HG02610 (cell line): Measurements from ENCODE around the gene MCM6.
A peak's percentile ranks its signal among the peaks of the same experiment; 100 is the strongest.
"Not testable (repeated sequence)": the region's sequence is repeated elsewhere in the genome, so short reads cannot be mapped to it uniquely, and the experiment has no call there.

Source experiments
- ATAC-seq: cut with Tn5 transposase; IDR thresholded peaks from one replicate; pipeline ENCODE4 v1.9.1; 2021; ENCODE audit warnings: mild to moderate bottlenecking, moderate library complexity; ENCODE audit not compliant: unreplicated experiment

The MCM6 gene

DNA sequence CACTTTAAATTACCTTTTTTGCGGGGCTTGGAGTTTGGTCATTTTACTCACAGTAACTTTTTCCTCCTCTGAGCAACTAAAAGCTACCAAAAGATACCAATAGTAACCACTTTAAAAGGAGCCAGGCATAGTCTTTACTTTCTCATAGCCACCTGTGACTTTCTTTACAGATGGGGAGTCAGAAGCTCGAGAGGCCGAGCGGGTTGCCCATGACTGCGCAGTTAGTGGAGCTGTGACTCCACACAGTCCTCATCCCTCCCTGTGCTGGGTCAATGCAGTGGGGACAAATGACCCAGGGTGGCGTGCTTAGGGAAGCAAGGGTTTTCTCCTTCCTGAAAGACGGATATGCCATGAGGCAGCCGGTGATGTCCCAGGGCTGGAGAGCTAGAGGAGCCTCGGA, 51.1 kb downstream of the MCM6 start:
- no peak for ATAC-seq

DNA sequence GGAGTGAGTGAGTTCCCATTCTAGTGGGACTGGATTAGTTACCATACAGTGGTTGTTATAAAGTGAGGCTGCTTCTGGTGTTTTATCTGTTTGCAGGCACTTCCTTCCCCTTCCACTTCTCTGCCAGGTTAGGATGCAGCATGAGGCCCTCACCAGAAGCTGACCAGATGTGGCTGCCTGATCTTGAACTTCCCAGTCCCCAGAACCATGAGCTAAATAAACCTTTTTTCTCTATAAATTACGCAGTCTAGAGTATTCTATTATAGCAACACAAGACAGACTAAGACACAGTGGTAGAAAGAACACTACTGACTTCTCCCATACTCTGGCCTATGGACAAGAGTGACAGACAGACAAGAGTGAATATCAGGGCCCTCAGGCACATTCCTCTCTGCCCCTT, 53.4 kb downstream of the MCM6 start:
- ATAC-seq, result no peak

DNA sequence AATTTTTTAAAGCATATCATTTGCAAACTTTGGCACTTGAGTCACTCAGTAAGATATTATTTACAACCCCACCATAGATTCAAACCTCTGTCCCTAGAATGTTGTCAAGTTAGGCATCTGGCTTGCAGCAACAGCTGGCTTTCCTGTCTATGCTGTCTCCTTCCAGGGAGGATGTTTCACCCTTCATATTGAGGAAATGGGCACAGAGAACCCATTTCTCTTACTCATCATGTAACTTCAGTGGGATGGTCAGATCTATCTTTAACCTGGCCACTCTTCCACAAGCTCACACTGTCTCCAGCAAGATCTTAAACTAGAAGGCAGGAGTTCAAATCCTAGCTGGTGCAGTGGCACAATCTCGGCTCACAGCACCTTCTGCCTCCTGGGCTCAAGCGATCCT, 55.1 kb downstream of the MCM6 start:
- no peak for ATAC-seq

DNA sequence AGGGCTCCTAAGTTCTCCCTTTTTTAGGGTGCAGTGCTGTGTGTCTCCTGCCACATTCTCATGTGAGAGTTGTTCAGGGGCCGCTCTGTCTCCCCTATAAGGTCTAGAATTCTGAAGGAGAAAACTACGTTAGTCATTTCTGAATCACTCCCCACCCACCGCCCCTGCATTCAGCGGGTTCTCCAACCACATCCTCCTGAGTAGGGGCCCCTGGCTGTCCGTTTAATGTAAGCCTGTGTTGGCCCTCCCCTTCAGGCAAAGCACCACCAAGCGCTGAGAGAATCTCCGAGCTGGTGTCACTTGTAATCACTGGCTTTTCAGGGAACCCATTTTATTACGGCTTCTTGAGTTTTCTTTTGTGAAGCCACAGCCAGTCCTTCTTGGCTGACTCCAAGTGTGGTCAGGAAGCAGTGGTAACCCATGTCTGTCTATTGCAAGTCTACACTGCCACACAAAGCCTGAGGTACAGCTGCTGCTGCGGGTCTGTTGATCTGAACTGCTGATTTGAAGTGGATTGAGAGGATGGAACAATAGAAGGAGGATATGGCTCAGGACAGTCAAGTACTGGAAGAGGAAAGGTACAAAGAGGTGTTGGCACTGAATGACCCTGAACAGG, 56.1 kb downstream of the MCM6 start:
- ATAC-seq, result peak; percentile 91

DNA sequence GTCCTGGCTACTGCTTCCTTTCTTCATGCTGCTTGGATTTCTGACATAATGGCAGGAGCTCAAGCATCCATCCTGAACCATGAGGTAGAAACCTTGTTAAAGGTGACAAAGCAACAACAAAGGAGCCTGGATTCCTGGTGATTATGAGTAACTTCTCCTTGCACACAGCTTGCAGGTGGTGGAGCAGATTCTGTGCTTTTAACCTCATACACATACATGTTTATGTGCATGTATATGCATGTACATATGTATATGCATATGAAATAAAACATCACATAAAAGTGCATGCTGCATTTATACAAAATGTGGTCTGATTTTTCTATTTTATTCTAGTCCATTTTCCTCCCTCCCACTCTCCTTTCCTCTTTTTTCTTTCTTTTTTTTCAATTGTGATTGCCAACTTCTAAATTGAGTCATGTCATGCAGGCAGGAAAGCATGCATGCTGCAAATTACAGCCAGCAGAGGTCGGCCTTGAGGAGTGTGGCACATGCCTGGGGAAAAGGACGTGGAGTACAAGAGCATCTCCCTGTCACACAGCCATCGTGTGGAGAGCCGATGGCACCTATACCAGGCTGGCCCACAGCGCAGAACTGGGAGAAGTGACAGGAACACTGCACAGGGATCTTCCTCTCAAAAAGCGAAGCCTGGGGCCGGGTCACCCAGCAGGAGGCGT, 57.2 kb downstream of the MCM6 start:
- no peak for ATAC-seq

DNA sequence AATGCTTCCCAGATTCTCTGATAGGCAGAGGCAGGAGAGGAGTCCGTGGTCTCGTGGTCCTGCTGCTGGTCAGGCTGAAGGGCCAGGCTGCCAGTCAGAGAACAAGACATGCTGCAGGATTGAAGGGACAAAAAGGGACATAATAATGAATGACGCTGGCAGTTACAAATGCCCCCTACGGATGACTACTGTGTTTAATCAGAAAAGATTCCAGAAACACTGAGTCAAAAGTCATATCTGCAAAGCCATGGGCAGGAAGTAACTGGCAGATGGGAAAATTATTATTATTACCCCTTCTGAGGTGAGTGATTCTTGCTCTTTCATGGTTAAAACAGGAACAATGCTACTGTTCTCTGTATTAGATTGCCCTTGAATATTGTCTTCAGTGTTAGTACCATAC, 58.3 kb downstream of the MCM6 start:
- no peak for ATAC-seq

DNA sequence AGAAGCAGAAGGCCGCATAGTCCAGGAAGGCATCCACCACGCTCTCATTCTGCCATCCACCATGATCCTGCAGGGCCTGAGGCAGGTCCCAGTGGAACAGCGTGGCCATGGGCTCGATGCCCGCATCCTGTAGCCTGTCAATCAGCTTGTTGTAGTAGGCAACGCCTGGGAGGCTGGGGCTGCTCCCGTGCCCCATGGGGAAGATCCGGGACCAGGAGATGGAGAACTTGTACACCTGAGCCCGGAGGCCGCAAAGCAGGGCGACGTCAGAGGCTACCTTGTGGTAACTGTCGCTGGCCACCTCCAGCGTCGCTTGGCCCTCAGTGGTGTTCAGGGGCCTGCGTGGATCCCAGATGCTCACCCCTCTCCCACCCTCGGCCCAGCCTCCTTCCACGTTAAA, 58.8 kb downstream of the MCM6 start:
- no peak for ATAC-seq

DNA sequence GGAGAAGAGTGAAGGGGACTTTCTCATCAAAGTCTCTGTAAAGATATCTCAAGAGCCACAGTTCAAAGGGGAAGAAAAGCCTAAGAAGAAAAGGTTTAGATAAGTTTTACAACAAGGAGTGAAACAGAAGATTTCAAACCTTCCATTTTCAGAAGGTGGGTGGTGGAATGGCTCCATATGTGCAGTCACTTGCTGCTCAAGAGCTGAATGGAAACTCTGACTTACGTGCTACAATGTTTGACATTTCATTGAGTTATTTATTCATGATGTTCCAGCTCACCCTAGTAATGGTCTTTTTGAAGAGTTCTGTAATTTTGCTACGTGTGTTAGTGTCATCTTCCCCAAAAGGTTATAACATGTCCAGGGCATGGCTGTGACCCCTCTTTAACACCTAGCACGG, 61.0 kb downstream of the MCM6 start:
- no peak for ATAC-seq

DNA sequence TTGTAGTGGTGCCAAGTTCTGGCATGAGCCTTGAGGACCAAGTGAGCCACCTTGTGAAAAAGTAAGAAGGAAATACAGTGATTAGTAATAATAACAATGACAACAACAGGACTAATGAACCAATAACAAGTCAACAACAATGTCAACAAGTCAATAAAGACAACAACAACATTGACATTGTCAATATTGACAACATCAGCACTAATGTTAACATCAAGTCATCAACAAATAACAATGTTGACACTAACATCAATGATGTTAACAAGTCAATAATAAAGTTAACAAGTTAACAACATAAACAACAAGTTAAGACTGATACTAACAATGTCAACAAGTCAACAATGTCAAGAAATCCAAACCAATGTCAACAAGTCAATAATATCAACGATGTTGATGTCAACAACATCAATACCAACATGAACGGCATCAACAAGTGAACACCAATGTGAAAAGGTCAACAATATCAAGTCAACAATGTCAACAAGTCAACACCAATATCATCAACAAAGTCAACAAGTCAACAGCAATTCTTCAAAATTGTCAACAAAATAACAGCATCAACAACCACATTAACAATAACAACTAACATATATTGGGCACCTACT, 63.2 kb downstream of the MCM6 start:
- ATAC-seq, result no peak

DNA sequence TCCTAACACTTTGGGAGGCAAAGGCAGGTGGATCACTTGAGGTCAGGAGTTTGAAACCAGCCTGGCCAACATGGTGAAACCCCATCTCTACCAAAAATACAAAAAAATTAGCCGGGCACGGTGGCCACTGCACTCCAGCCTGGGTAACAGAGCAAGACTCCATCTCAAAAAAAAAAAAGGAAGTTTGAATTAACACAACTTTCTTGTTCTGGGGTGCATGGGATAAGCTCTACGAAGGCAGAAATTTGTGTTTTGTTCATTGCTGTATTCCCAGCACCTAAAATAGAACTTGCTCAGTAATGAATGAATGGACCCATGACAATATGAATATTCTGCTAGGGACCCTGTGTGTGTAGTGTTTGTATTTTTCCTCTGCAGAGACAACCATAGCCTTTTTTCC, 68.4 kb downstream of the MCM6 start:
- not testable (repeated sequence) for ATAC-seq

DNA sequence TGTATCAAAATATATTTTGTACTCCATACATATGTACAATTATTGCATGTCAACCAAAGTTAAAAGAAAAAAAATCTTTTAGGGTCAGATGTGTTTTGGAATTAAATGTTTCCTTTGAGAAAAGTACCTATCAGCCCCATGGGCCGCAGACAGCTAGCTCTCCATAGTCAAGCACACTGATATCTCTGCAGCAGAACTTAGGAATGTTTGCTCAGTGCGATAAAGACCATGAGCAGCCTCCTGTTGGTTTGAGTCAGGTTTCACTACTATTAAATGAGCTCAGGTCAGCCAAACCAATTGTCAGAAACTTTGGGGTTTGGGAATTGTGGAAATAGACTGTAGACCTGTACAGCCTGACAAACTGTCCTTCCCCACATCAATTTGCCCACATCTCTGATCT, 73.0 kb downstream of the MCM6 start:
- no peak for ATAC-seq

DNA sequence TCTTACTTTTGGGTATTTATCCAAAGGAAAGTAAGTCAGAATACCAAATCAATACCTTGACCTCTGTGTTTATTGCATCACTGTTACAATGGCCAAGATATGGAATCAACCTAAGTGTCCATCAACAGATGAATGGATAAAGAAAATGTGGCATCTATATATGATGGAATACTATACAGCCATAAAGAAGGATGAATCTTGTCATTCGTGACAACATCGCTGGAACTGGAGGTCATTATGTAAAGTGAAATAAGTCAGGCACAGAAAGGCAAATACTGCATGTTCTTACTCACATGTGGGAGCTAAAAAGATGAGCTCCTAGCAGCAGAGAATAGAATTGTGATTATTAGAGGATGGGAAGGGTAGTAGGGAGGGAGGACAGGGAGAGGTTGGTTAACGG, 73.9 kb downstream of the MCM6 start:
- ATAC-seq, result no peak

DNA sequence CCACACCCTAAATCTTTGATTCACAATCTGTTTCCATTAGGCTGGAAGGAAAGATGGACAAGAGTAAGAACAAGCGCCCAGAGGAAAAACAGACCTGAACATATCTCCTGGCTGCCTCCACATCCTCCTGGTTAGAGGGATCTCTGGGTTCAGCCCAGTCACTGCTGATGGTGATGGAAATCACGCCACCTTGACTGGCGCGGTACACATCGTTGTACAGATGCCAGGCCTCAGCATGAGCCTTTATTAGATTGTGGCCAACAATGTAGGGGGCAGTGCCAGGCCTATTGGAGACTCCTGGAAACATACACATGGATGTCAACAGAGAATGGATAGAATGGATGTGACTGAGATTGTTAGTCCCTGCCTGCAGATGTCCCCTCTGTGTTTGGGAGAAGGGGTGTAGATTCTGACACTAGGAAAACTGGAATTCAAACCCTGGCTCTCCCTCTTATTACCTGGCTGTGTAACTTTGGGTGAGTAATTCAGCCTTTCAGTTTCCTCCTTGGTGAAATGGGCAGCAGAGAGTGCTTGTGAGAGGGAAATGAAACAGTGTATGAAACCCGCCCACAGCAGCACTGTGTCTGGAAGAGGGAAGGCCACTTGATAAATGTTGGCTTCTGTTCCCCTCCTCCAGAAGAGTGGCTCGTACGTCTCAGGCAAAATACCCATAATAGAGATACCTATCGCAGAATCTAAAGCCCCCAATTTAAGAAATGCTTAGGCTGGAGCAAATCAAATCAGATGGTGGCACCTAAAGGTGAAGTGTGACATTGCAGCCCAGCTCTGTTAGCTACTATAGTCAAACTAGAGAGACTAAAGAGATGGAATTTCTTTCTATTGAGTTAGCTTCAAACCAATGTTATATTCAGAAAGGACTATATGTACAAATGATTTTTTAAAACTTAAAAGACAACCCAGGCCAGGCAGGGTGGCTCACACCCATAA, 75.5 kb downstream of the MCM6 start:
- ATAC-seq, result no peak

DNA sequence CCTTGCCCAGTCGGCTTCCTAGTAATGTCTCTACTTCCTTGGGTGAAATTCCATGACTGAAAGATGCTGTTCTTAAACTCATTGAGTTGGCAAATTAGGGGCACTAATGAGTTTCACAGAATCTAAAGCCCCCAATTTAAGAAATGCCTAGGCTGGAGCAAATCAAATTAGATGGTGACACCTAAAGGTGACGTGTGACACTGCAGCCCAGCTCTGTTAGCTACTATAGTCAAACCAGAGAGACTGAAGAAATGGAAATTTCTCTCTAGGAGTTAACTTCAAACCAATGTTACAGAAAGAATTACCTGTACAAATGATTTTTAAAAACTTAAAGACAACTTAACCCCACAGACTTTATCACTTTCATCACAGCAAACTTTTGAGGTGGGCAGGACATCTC, 76.5 kb downstream of the MCM6 start:
- no peak for ATAC-seq

DNA sequence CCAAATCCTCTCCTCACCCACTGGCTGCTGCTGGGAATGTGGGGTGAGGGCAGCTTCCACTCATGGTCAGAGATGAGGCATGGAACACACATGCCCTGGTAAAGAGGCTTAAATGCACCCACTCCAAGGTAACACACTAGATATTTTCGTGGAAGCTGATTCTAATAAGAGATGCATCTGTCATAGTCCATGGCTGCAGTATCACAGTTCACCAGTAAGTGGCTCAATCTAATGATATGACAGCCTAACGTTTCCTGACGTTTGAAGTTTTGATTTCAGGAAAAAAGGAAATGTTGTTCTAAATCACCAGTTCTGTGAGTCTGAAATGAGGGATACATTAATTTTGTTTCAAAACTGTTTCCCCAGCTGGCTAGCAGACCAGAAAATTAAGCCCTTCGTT, 77.5 kb downstream of the MCM6 start:
- ATAC-seq, result no peak

DNA sequence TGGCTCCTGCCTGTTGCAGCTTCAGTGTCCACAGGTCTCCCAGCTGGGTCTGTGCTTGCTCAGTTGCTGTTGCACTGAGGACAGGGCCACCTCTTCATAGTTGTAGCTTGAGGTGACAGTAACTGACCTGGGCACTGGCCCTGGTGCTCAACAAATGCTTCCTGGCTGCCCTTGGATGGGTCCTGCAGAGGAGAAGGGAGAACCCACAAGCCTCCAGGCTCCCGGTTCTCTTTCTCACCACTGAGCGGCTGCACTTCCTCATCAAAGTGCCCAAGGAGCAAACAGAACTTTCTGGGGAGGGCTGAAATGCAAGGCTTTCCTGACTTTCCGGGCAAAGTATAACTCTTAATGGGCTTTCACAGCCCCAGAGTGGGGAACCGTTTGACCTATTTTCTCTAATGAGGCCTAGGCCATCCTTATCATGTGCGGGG, 78.0 kb downstream of the MCM6 start:
- ATAC-seq, result no peak

DNA sequence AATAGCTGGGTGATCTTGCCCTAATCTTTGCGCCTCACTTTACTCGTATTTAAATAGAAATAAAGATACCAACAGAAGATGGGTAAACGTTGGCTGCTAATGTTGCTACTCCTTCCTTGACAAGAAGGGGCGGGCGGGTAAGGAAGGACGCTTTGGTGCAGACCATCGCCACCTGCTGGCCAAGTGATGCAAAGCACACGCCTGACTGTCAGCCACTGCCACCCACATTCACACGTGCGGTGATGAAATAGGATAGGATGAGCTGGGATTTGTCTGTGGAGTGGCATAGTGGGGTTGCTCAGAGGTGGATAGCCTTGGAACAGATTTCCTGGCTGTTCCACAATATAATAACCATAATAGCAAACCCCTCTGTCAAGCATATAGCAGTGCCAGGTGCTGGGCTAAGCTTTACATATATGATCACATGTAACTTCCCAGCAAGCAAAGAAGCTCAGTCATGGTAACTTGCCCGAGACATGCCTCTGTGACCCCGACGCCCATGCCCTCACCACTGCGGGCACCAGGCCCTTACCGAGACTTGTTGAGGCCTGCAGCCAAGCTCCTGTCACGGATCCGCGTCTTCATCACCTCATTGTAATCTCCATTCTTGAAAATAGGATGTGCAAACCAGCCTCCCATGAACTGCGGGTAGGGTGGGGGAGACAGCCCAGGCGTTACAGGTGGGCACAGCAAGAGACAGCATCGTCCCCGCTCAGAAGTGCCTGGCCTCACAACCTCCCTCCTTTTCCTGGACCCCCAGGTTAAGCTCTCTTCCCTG, 78.6 kb downstream of the MCM6 start:
- ATAC-seq, result peak; percentile 70

DNA sequence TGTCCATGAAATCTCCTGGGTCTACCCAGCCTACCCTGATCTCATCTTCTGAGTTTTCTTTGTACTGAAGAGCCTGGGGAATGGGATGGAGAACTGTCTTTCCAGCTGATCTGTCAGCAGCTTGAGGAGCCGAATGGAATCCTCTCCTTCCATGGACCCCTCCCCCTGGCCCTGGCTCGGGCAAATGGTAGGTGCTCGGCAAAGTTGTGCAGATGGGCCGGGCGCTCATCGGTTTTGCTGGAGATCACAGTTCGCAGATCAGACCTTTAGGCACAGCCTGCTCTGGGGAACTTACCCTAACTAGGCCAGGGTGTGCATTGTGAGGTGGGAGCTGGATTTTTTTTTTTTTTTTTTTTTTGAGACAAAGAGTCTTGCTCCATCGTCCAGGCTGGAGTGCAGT, 79.6 kb downstream of the MCM6 start:
- no peak for ATAC-seq

DNA sequence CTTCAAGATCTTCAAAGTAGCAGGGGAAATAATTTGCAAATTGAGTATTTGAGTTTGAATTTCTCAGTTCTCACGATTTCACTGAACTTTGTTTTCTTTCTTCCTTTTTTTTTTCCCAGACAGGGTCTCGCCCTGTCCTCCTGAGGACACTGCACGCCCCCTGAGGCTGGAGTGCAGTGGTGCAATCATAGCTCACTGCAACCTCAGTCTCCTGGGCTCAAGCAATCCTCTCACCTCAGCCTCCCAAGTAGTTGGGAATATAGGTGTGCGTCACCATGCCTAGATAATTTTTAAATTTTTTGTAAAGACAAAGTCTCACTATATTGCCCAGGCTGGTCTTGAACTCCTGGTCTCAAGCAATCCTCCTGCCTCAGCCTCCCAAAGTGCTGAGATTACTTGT, 80.6 kb downstream of the MCM6 start:
- ATAC-seq, result not testable (repeated sequence)

DNA sequence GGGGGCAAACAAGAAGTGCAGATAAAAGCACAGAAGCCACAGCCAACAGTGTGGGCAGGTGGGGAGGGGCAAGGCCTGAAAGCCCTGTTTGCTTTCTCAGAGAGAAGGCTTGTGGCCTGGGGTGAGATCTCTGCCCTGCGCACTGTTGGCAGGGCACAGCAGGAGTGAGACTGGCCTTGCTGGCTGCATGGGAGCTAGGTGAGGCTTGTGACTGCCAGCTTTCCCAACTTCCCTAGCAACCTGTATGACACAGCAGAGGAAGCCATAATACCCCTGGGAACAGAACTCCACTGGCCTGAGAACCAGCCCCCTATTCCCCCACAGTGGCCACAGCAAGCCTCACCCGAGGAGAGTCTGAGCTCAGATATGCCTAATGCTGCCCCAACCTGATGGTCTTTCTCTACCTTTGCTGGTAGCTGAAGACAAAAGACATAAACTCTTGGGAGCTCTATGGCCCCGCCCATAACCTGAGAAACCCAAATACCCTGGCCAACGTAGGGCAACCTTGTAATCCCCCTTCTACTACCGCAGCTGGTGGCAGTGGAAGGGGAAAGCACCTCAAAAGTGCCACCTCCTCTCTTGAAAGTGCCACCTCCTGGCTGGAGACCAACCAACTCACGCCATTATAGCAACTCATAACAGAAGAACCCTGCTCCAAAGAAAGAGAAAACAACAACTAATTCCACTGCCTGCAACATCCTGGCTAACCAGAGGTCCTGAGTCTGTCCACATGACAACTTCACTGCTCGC, 83.7 kb downstream of the MCM6 start:
- peak; percentile 41 for ATAC-seq
